SK-N-SH treated with all-trans-retinoic acid at 6 μM for 48 hours (cell line): ENCODE measurements around the gene ARSG.
"Not testable (repeated sequence)": the region's sequence is repeated elsewhere in the genome, so short reads cannot be mapped to it uniquely, and the experiment has no call there.

Source experiments
- ATAC-seq: fragments of 200-7000 bp; cut with Tn5 transposase; 3 replicates; pipeline ENCODE4 v1.9.1; 2020; ENCODE audit warnings: mild to moderate bottlenecking, moderate library complexity
- ARNTL ChIP-seq: fragments of 450-650 bp; formaldehyde crosslinking; IDR thresholded peaks from 2 replicates; pipeline ENCODE4 v1.5.0; 2020; ENCODE audit warnings: low read depth, mild to moderate bottlenecking, moderate library complexity, borderline replicate concordance
- CREB5 ChIP-seq: fragments of 250-450 bp; sonication (Bioruptor Pico); IDR thresholded peaks from 2 replicates; pipeline ENCODE4 v1.5.1; 2020; ENCODE audit warnings: low read depth, mild to moderate bottlenecking, moderate library complexity
- CSDC2 ChIP-seq: fragments of 250-450 bp; sonication (Bioruptor Pico); IDR thresholded peaks from 2 replicates; pipeline ENCODE4 v1.5.0; 2020; ENCODE audit warnings: mild to moderate bottlenecking, moderate library complexity
- CSRNP3 ChIP-seq: fragments of 250-450 bp; sonication (Bioruptor Pico); IDR thresholded peaks from 2 replicates; pipeline ENCODE4 v1.5.1; 2021; ENCODE audit warnings: mild to moderate bottlenecking, moderate library complexity
- ESRRG ChIP-seq: fragments of 250-450 bp; sonication (Bioruptor Pico); IDR thresholded peaks from 2 replicates; pipeline ENCODE4 v1.6.1; 2021; ENCODE audit warnings: mild to moderate bottlenecking
- GLIS3 ChIP-seq: fragments of 250-450 bp; sonication (Bioruptor Pico); IDR thresholded peaks from 2 replicates; pipeline ENCODE4 v1.5.0; 2020; ENCODE audit warnings: mild to moderate bottlenecking, moderate library complexity
- ISL1 ChIP-seq: fragments of 250-450 bp; sonication (Bioruptor Pico); IDR thresholded peaks from 2 replicates; pipeline ENCODE4 v2.1.2; 2022; ENCODE audit warnings: mild to moderate bottlenecking, moderate library complexity
- OSR1 ChIP-seq: fragments of 250-450 bp; sonication (Bioruptor Pico); IDR thresholded peaks from 2 replicates; pipeline ENCODE4 v1.8.0; 2022; ENCODE audit warnings: moderate library complexity, mild to moderate bottlenecking, inconsistent platforms
- PATZ1 ChIP-seq: fragments of 250-450 bp; sonication (Bioruptor Pico); IDR thresholded peaks from 2 replicates; pipeline ENCODE4 v1.8.0; 2020; ENCODE audit warnings: mild to moderate bottlenecking, moderate library complexity, borderline replicate concordance
- POU6F1 ChIP-seq: fragments of 250-450 bp; sonication (Bioruptor Pico); IDR thresholded peaks from 2 replicates; pipeline ENCODE4 v1.8.0; 2021; ENCODE audit warnings: low read depth, mild to moderate bottlenecking, moderate library complexity, borderline replicate concordance
- PPARA ChIP-seq: fragments of 250-450 bp; sonication (Bioruptor Pico); IDR thresholded peaks from 2 replicates; pipeline ENCODE4 v1.5.0; 2020; ENCODE audit warnings: mild to moderate bottlenecking, borderline replicate concordance
- RARB ChIP-seq: fragments of 250-450 bp; sonication (Bioruptor Pico); IDR thresholded peaks from 2 replicates; pipeline ENCODE4 v1.8.0; 2021; ENCODE audit warnings: mild to moderate bottlenecking, moderate library complexity
- SNAI2 ChIP-seq: fragments of 250-450 bp; sonication (Bioruptor Pico); IDR thresholded peaks from 2 replicates; pipeline ENCODE4 v1.5.0; 2020; ENCODE audit warnings: mild to moderate bottlenecking, moderate library complexity
- TCF4 ChIP-seq: fragments of 250-450 bp; sonication (Bioruptor Pico); IDR thresholded peaks from 2 replicates; pipeline ENCODE4 v1.8.0; 2021; ENCODE audit warnings: mild to moderate bottlenecking, moderate library complexity, borderline replicate concordance
- TOX ChIP-seq: fragments of 250-450 bp; sonication (Bioruptor Pico); IDR thresholded peaks from 2 replicates; pipeline ENCODE4 v1.8.0; 2021; ENCODE audit warnings: mild to moderate bottlenecking, moderate library complexity, borderline replicate concordance
- TSHZ2 ChIP-seq: fragments of 250-450 bp; sonication (Bioruptor Pico); IDR thresholded peaks from 2 replicates; pipeline ENCODE4 v1.5.0; 2020; ENCODE audit warnings: mild to moderate bottlenecking, moderate library complexity
- ZC3H10 ChIP-seq: fragments of 250-450 bp; sonication (Bioruptor Pico); IDR thresholded peaks from 2 replicates; pipeline ENCODE4 v1.5.1; 2021; ENCODE audit warnings: mild to moderate bottlenecking, moderate library complexity
- ZFP3 ChIP-seq: fragments of 250-450 bp; sonication (Bioruptor Pico); IDR thresholded peaks from 2 replicates; pipeline ENCODE4 v1.5.0; 2020; ENCODE audit warnings: mild to moderate bottlenecking, moderate library complexity
- ZFP30 ChIP-seq: fragments of 450-650 bp; formaldehyde crosslinking; IDR thresholded peaks from 2 replicates; pipeline ENCODE4 v1.5.0; 2022; ENCODE audit warnings: mild to moderate bottlenecking, moderate library complexity
- ZNF565 ChIP-seq: fragments of 450-650 bp; formaldehyde crosslinking; conservative IDR thresholded peaks from 2 replicates; pipeline ENCODE4 v1.5.0; 2020; ENCODE audit warnings: low read depth, mild to moderate bottlenecking, moderate library complexity
- ZNF70 ChIP-seq: fragments of 450-650 bp; formaldehyde crosslinking; IDR thresholded peaks from 2 replicates; pipeline ENCODE4 v1.5.0; 2020; ENCODE audit warnings: mild to moderate bottlenecking, moderate library complexity
- ZNF8 ChIP-seq: fragments of 450-650 bp; formaldehyde crosslinking; IDR thresholded peaks from 2 replicates; pipeline ENCODE4 v1.5.0; 2020; ENCODE audit warnings: mild to moderate bottlenecking, moderate library complexity

The ARSG gene

GRCh38 chr17:68277807-68278206, 13.5 kb upstream of the ARSG start:
- no peak for ATAC-seq
- TF ChIP-seq ZNF8 (CRISPR knock-in tag) = no peak
- no peak for TF ChIP-seq CSDC2
- no peak for TF ChIP-seq CREB5 (CRISPR knock-in tag)
- TF ChIP-seq GLIS3 (CRISPR knock-in tag) = no peak
- TF ChIP-seq RARB (CRISPR knock-in tag) = no peak
- TF ChIP-seq PPARA (CRISPR knock-in tag) = no peak
- no peak for TF ChIP-seq ARNTL (CRISPR knock-in tag)
- TF ChIP-seq ZFP30 (CRISPR knock-in tag) = no peak

GRCh38 chr17:68281965-68282364, 9.3 kb upstream of the ARSG start:
- ATAC-seq = not testable (repeated sequence)

- TF ChIP-seq ZNF8 (CRISPR knock-in tag) = no peak
- TF ChIP-seq TOX (CRISPR knock-in tag) = no peak
- TF ChIP-seq TCF4 (CRISPR knock-in tag) = no peak
- no peak for TF ChIP-seq CSDC2
- TF ChIP-seq CSRNP3 = no peak
- no peak for TF ChIP-seq RARB (CRISPR knock-in tag)
- no peak for TF ChIP-seq OSR1
- TF ChIP-seq ZFP30 (CRISPR knock-in tag) = no peak
- TF ChIP-seq CREB5 (CRISPR knock-in tag) = no peak
- no peak for TF ChIP-seq GLIS3 (CRISPR knock-in tag)
- TF ChIP-seq ESRRG = no peak
- no peak for TF ChIP-seq ZFP3 (CRISPR knock-in tag)
- no peak for TF ChIP-seq SNAI2 (CRISPR knock-in tag)
- TF ChIP-seq PATZ1 (CRISPR knock-in tag) = no peak
- TF ChIP-seq ISL1 (CRISPR knock-in tag) = no peak
- TF ChIP-seq, all 23 proteins: peak for 0
- ATAC-seq = no peak
These were observed 2.9 kb upstream of the ARSG start for GRCh38 chr17:68288375-68288774.

GRCh38 chr17:68288804-68289203, 2.5 kb upstream of the ARSG start:
- TF ChIP-seq POU6F1 (CRISPR knock-in tag) (no peak), ZNF70 (CRISPR knock-in tag) (no peak), CSDC2 (no peak), PPARA (CRISPR knock-in tag) (no peak), ESRRG (no peak), RARB (CRISPR knock-in tag) (no peak), ZNF8 (CRISPR knock-in tag) (no peak), ZC3H10 (CRISPR knock-in tag) (no peak), GLIS3 (CRISPR knock-in tag) (no peak), ISL1 (CRISPR knock-in tag) (no peak), TSHZ2 (CRISPR knock-in tag) (no peak), ZNF565 (no peak), PATZ1 (CRISPR knock-in tag) (no peak), SNAI2 (CRISPR knock-in tag) (no peak), TOX (CRISPR knock-in tag) (no peak), ARNTL (CRISPR knock-in tag) (no peak)
- TF ChIP-seq, all 23 proteins: peak for 0
- no peak for ATAC-seq
